NCI-H2196 treated with DMSO at 0.1 percent for 48 hours (cell line): ENCODE results near the gene RRP1B.
"Not testable (repeated sequence)": the region's sequence is repeated elsewhere in the genome, so short reads cannot be mapped to it uniquely, and the experiment has no call there.

ENCODE experiments used
- DNase-seq: peaks from one replicate; lab custom pipeline; 2025; ENCODE audit not compliant: unreplicated experiment; lab: John Stamatoyannopoulos, UW

RRP1B gene

GRCh38 chr21:43669828-43670605 lies 10.7 kb downstream of the RRP1B start:
- no peak for DNase-seq

DNA sequence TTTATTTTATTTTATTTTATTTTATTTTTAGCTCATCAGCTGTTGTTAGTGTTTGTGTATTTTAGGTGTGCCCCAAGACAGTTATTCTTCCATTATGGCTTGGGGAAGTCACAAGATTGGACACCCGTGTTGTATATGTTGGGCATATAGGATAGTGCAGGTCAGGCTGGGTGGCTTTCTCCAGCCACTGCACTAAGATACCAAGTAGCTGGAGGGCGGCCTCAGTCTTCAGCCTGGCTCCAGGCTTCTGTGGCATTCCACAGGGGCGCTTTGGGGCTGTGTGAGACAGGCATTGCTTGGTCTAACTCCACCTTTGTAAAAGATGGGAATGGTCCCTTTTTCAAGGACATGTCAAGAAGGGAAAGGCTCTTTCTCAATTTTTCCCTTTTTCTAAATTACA lies 16.5 kb downstream of the RRP1B start:
- DNase-seq: no peak

DNA sequence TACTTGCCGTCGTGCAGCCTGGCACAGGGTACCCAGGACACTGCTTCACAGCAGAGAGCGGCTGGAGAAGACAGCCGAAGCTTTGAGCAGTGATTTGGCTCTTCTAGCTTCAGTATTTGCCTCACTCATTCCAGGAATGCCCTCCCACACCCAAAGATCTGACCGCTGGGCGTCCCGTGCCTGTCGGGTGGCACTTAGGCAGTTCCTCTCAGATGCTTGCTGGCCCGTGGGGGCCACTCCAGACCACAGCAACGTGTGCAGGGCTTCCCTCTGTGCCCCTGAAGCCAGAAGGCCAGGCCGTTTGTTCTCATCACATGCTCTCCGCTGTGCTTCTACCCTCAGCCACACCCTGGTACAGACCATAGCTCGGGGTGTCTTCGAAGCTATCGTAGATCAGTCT lies 17.0 kb downstream of the RRP1B start:
- DNase-seq: no peak

- DNase-seq: no peak
Observed at GRCh38 chr21:43679951-43680350, 20.6 kb downstream of the RRP1B start.

- not testable (repeated sequence) for DNase-seq
Observed at GRCh38 chr21:43680421-43680820, 21.1 kb downstream of the RRP1B start.

- DNase-seq: no peak
Observed at GRCh38 chr21:43681650-43682049, 22.3 kb downstream of the RRP1B start.

GRCh38 chr21:43684424-43684823 lies 25.1 kb downstream of the RRP1B start:
- DNase-seq: no peak

DNA sequence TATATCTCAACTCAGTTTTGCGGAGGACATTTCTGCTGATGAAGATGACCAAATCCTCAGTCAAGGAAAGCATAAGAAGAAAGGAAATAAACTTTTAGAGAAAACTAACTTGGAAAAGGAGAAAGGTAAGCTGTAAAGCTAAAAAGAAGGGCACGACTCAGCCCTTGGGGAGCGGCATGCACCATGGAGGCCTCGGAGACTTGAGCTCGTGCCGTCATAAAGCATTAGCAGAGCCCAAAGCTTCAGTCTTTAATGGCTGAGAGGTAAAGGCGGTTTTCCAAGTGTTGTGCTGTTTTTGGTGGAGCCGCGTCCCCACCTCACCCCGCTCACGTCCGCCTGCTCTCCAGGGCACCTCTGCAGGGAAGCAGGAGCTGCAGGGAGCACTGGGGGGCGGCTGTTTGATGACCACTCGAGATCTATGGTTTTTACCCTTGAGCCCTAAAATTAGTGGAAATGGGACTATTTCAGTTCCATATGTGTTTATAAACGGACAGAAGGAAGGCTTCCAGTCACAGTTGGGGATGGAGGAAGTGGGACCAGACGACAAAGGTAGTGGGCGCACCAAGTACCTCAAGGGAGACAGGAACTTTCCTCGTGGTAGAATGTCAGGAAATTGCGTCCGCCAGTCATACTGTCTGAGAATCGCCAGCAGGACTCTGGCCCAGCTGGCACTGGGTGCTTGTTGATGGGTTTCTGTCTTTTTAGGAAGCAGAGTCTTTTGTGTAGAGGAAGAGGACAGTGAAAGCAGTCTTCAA lies 27.6 kb downstream of the RRP1B start:
- DNase-seq: no peak

- no peak for DNase-seq
Observed at GRCh38 chr21:43687566-43688399, 28.4 kb downstream of the RRP1B start.

GRCh38 chr21:43688906-43689305 lies 29.5 kb downstream of the RRP1B start:
- DNase-seq: no peak

DNA sequence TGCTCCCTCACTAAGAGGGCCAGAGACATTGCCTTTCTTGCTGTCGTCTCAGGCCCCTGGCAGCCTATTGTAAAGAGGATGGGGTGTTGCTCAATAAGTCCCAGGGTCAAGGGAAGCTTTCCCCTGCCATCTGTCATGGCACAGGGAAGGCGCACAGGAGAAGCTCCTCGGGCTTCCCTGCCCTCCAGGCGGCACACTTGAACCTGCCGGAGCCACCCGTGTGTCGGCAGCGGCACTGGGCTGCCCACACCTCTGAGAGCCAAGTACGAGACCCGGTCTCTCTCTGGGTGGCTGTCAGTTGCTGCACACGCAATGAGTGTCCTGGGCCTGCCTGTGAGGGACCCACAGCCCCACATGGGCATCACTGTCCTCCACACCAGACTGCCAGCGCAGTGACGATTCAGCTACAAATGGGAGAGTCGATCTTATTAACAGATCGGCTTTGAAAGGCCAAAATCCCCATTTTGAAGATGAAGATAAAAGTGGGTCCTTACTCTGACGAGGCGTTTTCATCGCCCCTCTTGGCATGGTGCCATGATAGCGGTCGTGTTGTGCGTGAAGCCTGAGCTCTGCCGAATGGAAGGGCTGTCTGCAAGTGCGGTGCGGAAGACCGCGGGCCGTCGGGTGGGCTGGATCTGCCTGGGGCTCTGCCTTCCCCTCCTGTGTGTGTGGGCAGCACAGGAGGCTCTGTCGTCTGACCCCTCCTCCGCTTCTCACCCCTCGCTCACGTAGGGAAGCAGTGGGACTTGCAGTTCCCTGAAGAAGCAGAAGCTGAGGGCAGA lies 30.4 kb downstream of the RRP1B start:
- DNase-seq: no peak

DNA sequence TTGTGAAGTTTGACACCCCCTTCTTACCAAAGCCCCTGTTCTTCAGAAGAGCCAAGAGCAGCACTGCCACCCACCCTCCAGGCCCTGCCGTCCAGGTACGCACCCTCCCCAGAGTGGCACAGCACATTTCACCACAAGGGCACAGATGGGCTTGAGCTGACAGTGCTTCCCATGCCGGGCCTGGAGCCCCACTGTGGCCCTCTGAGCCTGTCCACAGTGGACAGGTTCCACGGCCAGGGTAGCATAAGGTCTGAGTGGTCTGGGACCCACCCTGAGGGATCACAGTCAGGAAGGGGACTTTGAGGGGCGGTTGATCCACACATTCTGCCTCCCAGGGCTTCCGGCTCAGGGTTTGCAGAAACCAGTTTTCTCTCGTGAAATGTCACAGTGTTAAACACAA lies 31.0 kb downstream of the RRP1B start:
- DNase-seq: no peak

GRCh38 chr21:43691086-43691795 lies 31.9 kb downstream of the RRP1B start:
- DNase-seq: no peak

- DNase-seq: no peak
Observed at GRCh38 chr21:43691801-43692200, 32.4 kb downstream of the RRP1B start.

DNA sequence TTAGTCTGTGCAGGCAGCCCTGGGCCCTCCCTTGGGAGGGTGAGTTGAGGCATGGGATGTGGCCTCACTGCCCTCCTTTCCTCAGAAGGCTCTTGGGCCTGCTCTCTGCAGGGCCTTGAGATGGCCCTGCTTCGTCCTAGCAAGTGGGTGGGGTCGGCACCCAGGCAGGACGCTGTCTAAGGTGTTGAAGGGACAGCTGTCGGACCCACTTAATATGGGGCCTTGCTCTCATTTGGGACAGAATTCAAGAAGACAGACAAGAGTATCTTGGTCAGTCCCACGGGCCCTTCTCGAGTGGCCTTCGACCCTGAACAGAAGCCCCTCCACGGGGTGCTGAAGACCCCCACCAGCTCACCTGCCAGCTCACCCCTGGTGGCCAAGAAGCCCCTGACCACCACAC lies 33.6 kb downstream of the RRP1B start:
- no peak for DNase-seq

DNA sequence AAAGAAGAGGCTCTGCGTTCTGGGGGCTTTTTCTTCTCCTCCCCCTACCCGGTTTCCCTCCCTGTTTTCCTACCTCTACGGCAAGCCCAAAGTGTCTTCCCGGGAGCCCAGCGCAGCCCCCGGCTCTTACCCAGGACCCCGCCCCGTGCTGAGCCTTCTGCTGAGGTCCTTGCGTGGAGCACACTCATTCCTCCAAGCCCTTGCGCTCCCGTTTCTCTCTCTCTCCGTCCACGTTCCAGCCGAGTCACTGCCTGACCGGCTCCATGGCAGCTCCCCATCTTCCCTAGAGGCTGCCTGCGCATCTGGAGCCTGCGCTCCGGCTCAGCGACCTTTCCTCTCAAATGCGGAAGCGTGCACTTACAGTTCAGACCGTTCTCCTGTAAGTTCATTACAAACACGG lies 34.6 kb downstream of the RRP1B start:
- no peak for DNase-seq

DNA sequence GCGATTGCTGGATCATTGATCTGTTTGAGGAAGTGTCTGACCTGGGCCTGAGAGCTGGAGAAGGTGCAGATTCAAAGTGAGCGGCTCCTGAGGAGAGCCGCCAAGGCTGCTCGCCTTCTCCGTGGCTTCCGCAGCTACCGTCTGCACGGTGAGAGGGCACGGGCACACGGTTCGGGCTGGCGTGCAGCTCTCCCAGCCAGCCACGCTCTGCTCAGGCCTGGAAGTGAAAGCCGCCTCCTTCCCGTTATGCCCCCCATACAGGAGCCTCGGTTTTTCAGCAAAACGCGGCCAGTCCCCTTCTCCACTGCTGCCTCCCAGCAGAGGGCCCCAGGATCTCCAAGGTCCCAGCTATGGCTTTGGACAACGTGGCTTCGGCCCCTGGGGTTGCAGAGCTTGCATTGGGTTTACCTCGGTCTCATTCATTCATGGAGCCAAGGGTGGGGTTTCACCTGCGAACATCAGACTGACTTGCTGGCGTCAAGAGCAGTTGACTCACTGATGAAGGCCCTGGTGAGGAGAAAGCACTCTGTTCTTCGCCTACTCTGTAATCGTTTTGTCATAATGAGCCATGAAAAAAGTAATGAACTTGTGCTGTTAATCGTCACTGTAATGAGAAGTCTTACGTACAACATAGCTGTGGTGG lies 35.2 kb downstream of the RRP1B start:
- no peak for DNase-seq

DNA sequence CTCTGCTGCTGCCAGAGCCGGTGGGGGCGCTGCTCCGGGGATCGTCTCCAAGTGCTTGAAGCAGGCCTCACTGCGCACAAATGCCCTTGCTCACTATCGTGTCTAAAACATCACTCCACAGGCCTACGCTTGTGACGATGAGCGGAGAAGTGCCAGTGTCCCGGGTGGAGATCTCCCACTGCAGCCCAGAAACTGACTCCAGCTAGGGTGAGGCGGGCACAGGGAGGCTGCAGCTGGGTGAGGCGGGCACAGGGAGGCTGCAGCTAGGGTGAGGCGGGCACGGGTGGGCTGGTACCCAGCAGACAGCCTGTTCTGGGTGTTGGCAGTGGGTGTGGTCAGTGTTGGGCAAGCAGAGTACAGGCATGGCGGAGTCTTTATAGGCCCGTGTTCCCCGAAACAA lies 36.9 kb downstream of the RRP1B start:
- DNase-seq: no peak

DNA sequence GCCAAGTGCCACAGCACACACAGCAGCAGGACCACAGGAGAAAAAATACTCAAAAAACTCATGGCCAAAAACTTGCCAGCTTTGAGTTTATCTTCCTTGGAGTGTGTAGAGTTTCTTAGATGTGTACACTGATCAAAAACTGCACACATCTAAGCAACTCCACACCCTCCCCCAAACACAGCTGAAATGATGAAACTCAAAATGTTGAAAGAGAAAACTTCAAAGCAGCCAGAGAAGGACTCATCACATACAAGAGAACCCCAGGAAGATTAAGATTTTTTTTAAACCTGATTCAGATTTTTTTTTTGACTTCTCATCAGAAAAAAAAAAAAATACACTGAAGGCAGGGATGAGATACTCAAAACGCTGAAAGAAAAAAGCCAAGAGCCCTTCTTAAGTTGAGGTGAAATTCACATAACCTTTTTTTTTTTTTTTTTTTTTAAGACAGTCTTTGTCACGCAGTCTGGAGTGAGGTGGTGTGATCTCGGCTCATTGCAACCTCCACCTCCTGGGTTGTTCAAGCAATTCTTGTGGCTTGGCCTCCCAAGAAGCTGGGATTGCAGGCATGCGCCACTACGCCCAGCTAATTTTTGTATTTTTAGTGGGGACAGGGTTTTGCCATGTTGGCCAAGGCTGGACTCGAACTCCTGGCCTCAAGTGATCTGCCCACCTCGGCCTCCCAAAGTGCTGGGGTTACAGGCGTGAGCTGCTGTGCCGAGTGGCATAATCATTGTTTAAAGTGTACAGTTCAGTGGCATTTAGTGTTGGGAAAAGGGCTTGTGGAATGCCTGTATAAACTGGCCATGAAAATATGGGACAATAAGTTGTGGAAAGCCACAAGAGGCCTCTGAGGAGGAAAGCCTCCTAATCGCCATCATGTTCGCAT lies 38.6 kb downstream of the RRP1B start:
- DNase-seq: no peak
